H1 (cell line): Measurements from ENCODE around the gene CFAP97D2. TPM values are rescaled to one million over a fixed set of nuclear protein-coding genes. Genes with fewer than 3 reads are reported as not detected.
A peak's percentile ranks its signal among the peaks of the same experiment; 100 is the strongest.

Experiments
- CTCF ChIA-PET: fragments of 300-600 bp; sonication (Branson Sonifier 250); formaldehyde crosslinking; loops from one replicate; lab custom pipeline; 2021; ENCODE audit not compliant: partially characterized antibody; lab: Charles Lee
- POLR2A ChIA-PET: fragments of 300-600 bp; sonication (Branson Sonifier 250); formaldehyde crosslinking; loops from one replicate; lab custom pipeline; 2021; ENCODE audit warnings: inconsistent platforms; ENCODE audit not compliant: partially characterized antibody; lab: Charles Lee
- DNase-seq, 2 experiments: peaks; one replicate each; pipeline versions ENCODE4 v3.0.0 to v3.0.0-alpha.2; 2010 to 2022; ENCODE audit warnings: low spot score in 2 of 2, low read depth in 1 of 2, mixed read lengths in 1 of 2
- FAIRE-seq: peaks from 2 replicates; lab custom pipeline; 2011; peaks lifted over from hg19 to GRCh38; lab: Jason Lieb, UNC
- H2AFZ ChIP-seq: 2 replicates; pipeline ENCODE4 v1.8.1; 2012; ENCODE audit warnings: low read length, inconsistent platforms
- H2AK5ac ChIP-seq: 2 replicates; pipeline ENCODE4 v1.6.1; 2013; ENCODE audit warnings: low read depth, low read length
- H2BK120ac ChIP-seq: replicated peaks from 2 replicates; pipeline ENCODE3; 2013; ENCODE audit warnings: low read depth, low read length, inconsistent platforms
- H2BK12ac ChIP-seq: 2 replicates; pipeline ENCODE4 v1.6.1; 2013; ENCODE audit warnings: low read depth, low read length
- H2BK15ac ChIP-seq: 2 replicates; pipeline ENCODE4 v1.6.1; 2013; ENCODE audit warnings: low read length
- H2BK20ac ChIP-seq: 2 replicates; pipeline ENCODE4 v1.6.1; 2013; ENCODE audit warnings: low read length
- H2BK5ac ChIP-seq: 2 replicates; pipeline ENCODE4 v1.6.1; 2013; ENCODE audit warnings: low read depth, low read length
- H3K14ac ChIP-seq: 2 replicates; pipeline ENCODE4 v1.6.1; 2013; ENCODE audit warnings: inconsistent platforms; ENCODE audit not compliant: insufficient read length
- H3K18ac ChIP-seq: 2 replicates; pipeline ENCODE4 v1.6.1; 2013; ENCODE audit warnings: low read length; ENCODE audit errors: extremely low read depth
- H3K23ac ChIP-seq: 2 replicates; pipeline ENCODE4 v1.6.1; 2013; ENCODE audit warnings: inconsistent platforms; ENCODE audit not compliant: insufficient read length
- H3K23me2 ChIP-seq: 2 replicates; pipeline ENCODE4 v1.6.1; 2013; ENCODE audit warnings: low read depth, low read length
- H3K27ac ChIP-seq: 2 replicates; pipeline ENCODE4 v1.6.1; 2011; ENCODE audit warnings: low read depth, low read length, inconsistent platforms
- H3K27me3 ChIP-seq, 4 experiments: replicated peaks in 1 of 4; 1 replicate in 1 of 4; 2 replicates in 3 of 4; pipeline versions ENCODE4 v1.6.1 to v1.8.1; 2011 to 2013; ENCODE audit warnings: low read length in 3 of 4, mild to moderate bottlenecking in 3 of 4, inconsistent platforms in 2 of 4, mixed read lengths in 2 of 4, moderate library complexity in 1 of 4; ENCODE audit not compliant: control insufficient read depth in 3 of 4, insufficient read depth in 3 of 4; ENCODE audit errors: extremely low read depth in 1 of 4
- H3K36me3 ChIP-seq, 4 experiments: 2 replicates each; pipeline versions ENCODE4 v1.6.1 to v1.8.1; 2011 to 2013; ENCODE audit warnings: mild to moderate bottlenecking in 4 of 4, low read length in 3 of 4, moderate library complexity in 2 of 4, control low read depth in 1 of 4, inconsistent platforms in 1 of 4; ENCODE audit not compliant: insufficient read depth in 4 of 4, control insufficient read depth in 2 of 4
- H3K4ac ChIP-seq: replicated peaks from 2 replicates; pipeline ENCODE3; 2013; ENCODE audit warnings: low read length, low read depth, mixed read lengths, inconsistent platforms; ENCODE audit not compliant: insufficient read length
- H3K4me1 ChIP-seq, 4 experiments: replicated peaks in 1 of 4; 1 replicate in 1 of 4; 2 replicates in 3 of 4; pipeline versions ENCODE4 v1.6.1 to v1.8.1; 2011 to 2013; ENCODE audit warnings: low read length in 3 of 4, inconsistent platforms in 2 of 4, mixed read lengths in 1 of 4; ENCODE audit not compliant: insufficient read depth in 4 of 4, control insufficient read depth in 3 of 4
- H3K4me2 ChIP-seq, 2 experiments: 2 replicates each; pipeline versions ENCODE4 v1.6.1 to v1.8.1; 2011 to 2013; ENCODE audit warnings: low read depth in 2 of 2, low read length in 2 of 2, control low read depth in 1 of 2, inconsistent platforms in 1 of 2, mild to moderate bottlenecking in 1 of 2; ENCODE audit not compliant: insufficient read depth in 1 of 2
- H3K4me3 ChIP-seq, 4 experiments: fragments of 200-600, 300-600 bp in 1 of 4; sonication (generic), shearing (Covaris generic), sonication (Bioruptor Twin) in 1 of 4; 2 replicates each; pipeline versions ENCODE4 v1.5.1 to v1.8.1; 2011 to 2016; ENCODE audit warnings: low read length in 4 of 4, low read depth in 3 of 4, control low read depth in 2 of 4, inconsistent platforms in 2 of 4, mild to moderate bottlenecking in 2 of 4, mixed read lengths in 1 of 4, moderate library complexity in 1 of 4; ENCODE audit not compliant: insufficient read depth in 2 of 4; ENCODE audit errors: extremely low read depth in 1 of 4
- H3K56ac ChIP-seq: replicated peaks from 2 replicates; pipeline ENCODE3; 2013; ENCODE audit warnings: low read depth, mild to moderate bottlenecking, mixed read lengths, low read length, inconsistent platforms; ENCODE audit not compliant: insufficient read length
- H3K79me1 ChIP-seq: 2 replicates; pipeline ENCODE4 v1.6.1; 2013; ENCODE audit warnings: low read depth, low read length, control low read depth
- H3K79me2 ChIP-seq, 2 experiments: 2 replicates each; pipeline versions ENCODE4 v1.6.1 to v1.8.1; 2012 to 2013; ENCODE audit warnings: low read length in 2 of 2, mild to moderate bottlenecking in 2 of 2, inconsistent platforms in 1 of 2; ENCODE audit not compliant: insufficient read depth in 2 of 2, control insufficient read depth in 1 of 2
- H3K9ac ChIP-seq, 4 experiments: replicated peaks in 1 of 4; 1 replicate in 1 of 4; 2 replicates in 3 of 4; pipeline versions ENCODE4 v1.6.1 to v1.8.1; 2011 to 2013; ENCODE audit warnings: low read depth in 3 of 4, low read length in 3 of 4, control low read depth in 2 of 4, mild to moderate bottlenecking in 2 of 4, moderate library complexity in 2 of 4, inconsistent platforms in 1 of 4; ENCODE audit errors: extremely low read depth in 1 of 4
- H3K9me3 ChIP-seq, 2 experiments: 2 replicates each; pipeline versions ENCODE4 v1.6.1 to v1.8.1; 2012 to 2013; ENCODE audit warnings: mild to moderate bottlenecking in 2 of 2, moderate library complexity in 2 of 2, control low read depth in 1 of 2, inconsistent platforms in 1 of 2, low read depth in 1 of 2, low read length in 1 of 2, mixed read lengths in 1 of 2; ENCODE audit not compliant: insufficient read depth in 2 of 2
- H4K20me1 ChIP-seq, 2 experiments: replicated peaks in 1 of 2; 2 replicates each; pipeline versions ENCODE3 to v1.8.1; 2011 to 2013; ENCODE audit warnings: inconsistent platforms in 2 of 2, low read length in 2 of 2, mild to moderate bottlenecking in 1 of 2; ENCODE audit not compliant: insufficient read depth in 2 of 2, control insufficient read depth in 1 of 2
- H4K5ac ChIP-seq: 2 replicates; pipeline ENCODE4 v1.6.1; 2013; ENCODE audit warnings: low read length, low read depth, mixed read lengths, inconsistent platforms; ENCODE audit not compliant: insufficient read length
- H4K8ac ChIP-seq: 2 replicates; pipeline ENCODE4 v1.8.0; 2013; ENCODE audit warnings: mild to moderate bottlenecking, moderate library complexity, low read length, inconsistent platforms; ENCODE audit not compliant: insufficient read depth; ENCODE audit errors: extremely low read depth
- H4K91ac ChIP-seq: replicated peaks from 2 replicates; pipeline ENCODE3; 2013; ENCODE audit warnings: low read length, mixed read lengths, inconsistent platforms; ENCODE audit not compliant: insufficient read length
- CTBP2 ChIP-seq: IDR thresholded peaks from 2 replicates; pipeline ENCODE4 v1.7.0; 2011; ENCODE audit warnings: borderline replicate concordance, mild to moderate bottlenecking, moderate library complexity, mixed read lengths, low read length; ENCODE audit not compliant: insufficient read depth, insufficient read length
- EGR1 ChIP-seq: IDR thresholded peaks from 2 replicates; pipeline ENCODE4 v1.6.1; 2011; ENCODE audit warnings: low read depth, low read length, borderline replicate concordance
- HDAC2 ChIP-seq, 2 experiments: fragments of 300-600 bp in 1 of 2; sonication (generic) in 1 of 2; IDR thresholded peaks; 2 replicates each; pipeline ENCODE4 v1.6.1; 2011 to 2012; ENCODE audit warnings: low read depth in 2 of 2, low read length in 2 of 2, mild to moderate bottlenecking in 2 of 2, moderate library complexity in 2 of 2, borderline replicate concordance in 1 of 2, inconsistent platforms in 1 of 2
- JUN ChIP-seq: IDR thresholded peaks from 2 replicates; pipeline ENCODE4 v1.6.1; 2011; ENCODE audit warnings: low read depth, mild to moderate bottlenecking, improper control_type of control experiment, low read length
- RNF2 ChIP-seq: fragments of 200-900, 300-1000 bp; sonication (generic); IDR thresholded peaks from 2 replicates; pipeline ENCODE4 v1.7.1; 2016; ENCODE audit warnings: borderline replicate concordance, low read depth, mild to moderate bottlenecking, antibody characterized with exemption, low read length; ENCODE audit not compliant: poor library complexity, severe bottlenecking; ENCODE audit errors: missing control alignments
- SP1 ChIP-seq: IDR thresholded peaks from 2 replicates; pipeline ENCODE4 v1.6.1; 2011; ENCODE audit warnings: low read depth, low read length
- TCF12 ChIP-seq: IDR thresholded peaks from 2 replicates; pipeline ENCODE4 v1.6.1; 2011; ENCODE audit warnings: low read depth, mild to moderate bottlenecking, low read length
- YY1 ChIP-seq: IDR thresholded peaks from 2 replicates; pipeline ENCODE4 v1.6.1; 2011; ENCODE audit warnings: low read depth, mild to moderate bottlenecking, low read length
- WGBS, 2 experiments: shearing (Covaris generic) in 1 of 2; methylation state at CpG; one replicate each; pipeline versions ENCODE4 v1.1.6 to v1.1.7; 2013 to 2015; ENCODE audit warnings: low lambda C conversion rate in 2 of 2, mixed read lengths in 2 of 2, inconsistent platforms in 1 of 2, low coverage in 1 of 2, missing lambda C conversion rate in 1 of 2; ENCODE audit not compliant: insufficient replicate concordance in 2 of 2, insufficient coverage in 1 of 2, insufficient read length in 1 of 2; ENCODE audit errors: extremely low coverage in 1 of 2, missing lambda C conversion rate in 1 of 2; 5-methylcytosine and 5-hydroxymethylcytosine counted together
- polyA plus RNA-seq, 7 experiments: library from polyadenylated mRNA; depleted of rRNA in 3 of 7; stranded (reverse) in 5 of 7; unstranded in 2 of 7; fragments of >200 nt in 5 of 7; fragments of 200-250 nt in 2 of 7; gene quantifications; 1 replicate in 5 of 7; 2 replicates in 1 of 7; 4 replicates in 1 of 7; pipeline versions ENCODE4 v1.2.1 to v1.2.3, GENCODE V29; 2011 to 2013; ENCODE audit warnings: missing spikeins in 2 of 7, mixed read lengths in 2 of 7
- total RNA-seq: library from RNA; stranded (reverse); fragmentation: NEBNext Ultra II Directional; extraction: Animal tissue kit (Norgen Biotek cat#: 25700); gene quantifications from 2 replicates; pipeline ENCODE4 v1.2.1, GENCODE V29; 2021

CFAP97D2 gene
- total and polyA plus RNA-seq, 2 of the 8 experiments (the other 6 are each of a cell fraction or from before 2014, with no cell fraction given) = not detected

DNA sequence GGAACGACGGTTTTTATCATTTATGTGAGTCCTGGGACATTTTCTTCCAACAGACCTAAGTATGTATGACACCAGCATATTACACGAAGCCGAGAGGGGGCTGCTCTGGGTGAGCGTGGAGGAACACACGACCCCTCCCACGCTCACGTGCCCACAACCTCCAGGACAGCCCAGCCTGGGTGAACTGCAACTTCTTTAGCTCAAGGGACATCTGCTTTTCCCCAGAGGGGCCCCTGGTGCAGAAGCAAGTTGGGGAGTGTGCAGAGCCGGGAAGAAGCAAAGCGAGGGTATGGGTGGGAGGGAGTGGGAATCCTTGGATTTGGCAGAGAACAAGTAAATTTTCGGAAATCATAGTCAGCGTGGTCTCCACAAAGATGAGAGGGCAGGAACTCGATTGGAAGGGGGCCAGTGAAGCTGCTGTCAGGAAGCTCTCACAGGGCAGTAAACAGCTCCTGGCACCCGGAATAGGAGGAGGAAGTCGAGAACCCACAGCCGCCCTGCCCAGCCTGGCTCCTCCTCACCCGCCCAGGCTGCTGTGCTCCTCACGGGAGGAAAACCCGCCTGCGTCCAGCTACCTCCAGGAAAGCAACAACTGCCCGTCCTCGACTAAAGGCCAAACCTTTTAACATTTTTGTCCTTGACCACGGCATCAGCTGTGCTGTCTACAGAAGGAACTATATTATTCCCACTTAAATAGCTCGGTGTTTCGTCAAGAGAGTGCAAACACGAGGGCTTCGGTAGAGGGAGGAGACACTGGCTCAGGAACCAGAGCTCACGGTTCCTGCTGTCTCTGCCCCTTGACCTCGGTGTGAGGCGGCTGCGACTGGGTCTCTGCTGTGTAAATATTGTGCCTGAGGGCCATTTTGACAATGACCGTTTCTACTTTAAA, 17.2 kb upstream of the CFAP97D2 start:
- no peaks in the 10 kb centered on the region for H3K9me3 ChIP-seq
- no peak overlapping the region for H3K23ac ChIP-seq
- no peak overlapping the region for H2BK15ac ChIP-seq
- H3K23me2 ChIP-seq = no peaks in the 10 kb centered on the region
- peak overlapping the region; percentile 25; the same call in 1 of the 2 replicates for H2AFZ ChIP-seq
- H3K27ac ChIP-seq = no peak overlapping the region
- TF ChIP-seq RNF2 (no peak), HDAC2 (IDR thresholded peaks at IDR 0.05; ENCODE audit: borderline replicate concordance in 1 of 2, low read depth in 2 of 2, low read length in 2 of 2) (no peak), YY1 (no peak), CTBP2 (no peak), JUN (no peak), SP1 (no peak), EGR1 (no peak), TCF12 (no peak)
- no peak for DNase-seq
- no peak for FAIRE-seq
- peak overlapping the region; percentile 5; the same call in 1 of the 2 replicates for H4K8ac ChIP-seq
- no peak overlapping the region for H3K4me3 ChIP-seq
- no peak overlapping the region for H2AK5ac ChIP-seq
- no peak overlapping the region for H2BK12ac ChIP-seq
- no peak overlapping the region for H2BK20ac ChIP-seq
- H3K79me1 ChIP-seq = no peaks in the 10 kb centered on the region
- H3K4ac ChIP-seq = no peak overlapping the region
- no peak overlapping the region for H3K18ac ChIP-seq
- no peak overlapping the region for H3K56ac ChIP-seq
- CTCF ChIA-PET = interaction anchor here (0.9 to 1.7 kb wide), 7 partner anchors 9 to 421 kb away, joined by 4 to 9 read pairs (median 5); no protein-coding TSS in a partner anchor
- H3K14ac ChIP-seq = no peak overlapping the region
- WGBS, 2 experiments = 90% methylated on average over 32 of the region's 32 CpGs; no CpG with 5 or more reads in 1 of the 2 experiments
- H3K79me2 ChIP-seq = no peaks in the 10 kb centered on the region
- peaks cover 0 to 2% (median 0%) of the 10 kb centered on the region in 4 experiments; a peak in 1 of 7 replicates for H3K27me3 ChIP-seq
- POLR2A ChIA-PET = interaction anchor here (0.9 to 1.3 kb wide), 2 partner anchors 14 to 67 kb away, joined by 3 read pairs; no protein-coding TSS in a partner anchor
- no peak overlapping the region for H3K4me2 ChIP-seq
- no peak overlapping the region for H3K9ac ChIP-seq
- H2BK5ac ChIP-seq = no peak overlapping the region
- no peak overlapping the region for H4K5ac ChIP-seq
- no peaks in the 10 kb centered on the region for H3K36me3 ChIP-seq
- no peaks in the 10 kb centered on the region; a peak in 1 of 7 replicates for H3K4me1 ChIP-seq
- H4K91ac ChIP-seq = no peak overlapping the region
- H4K20me1 ChIP-seq = no peaks in the 10 kb centered on the region
- H2BK120ac ChIP-seq = no peak overlapping the region
